GM12875 (cell line): Measurements from ENCODE around the gene ITPKA.

ENCODE experiments used
- H3K4me3 ChIP-seq: one replicate; pipeline ENCODE4 v1.5.1; 2011; ENCODE audit warnings: low read depth, low read length, control low read depth
- CTCF ChIP-seq: IDR thresholded peaks from 2 replicates; pipeline ENCODE4 v1.5.1; 2011; ENCODE audit warnings: low read depth, mild to moderate bottlenecking, control low read depth, inconsistent platforms, low read length, moderate library complexity, borderline replicate concordance; ENCODE audit not compliant: insufficient read depth

The ITPKA gene

GRCh38 chr15:41495736-41496599 is 2.3 kb downstream of the ITPKA start:
- peak overlapping the region; percentile 12 for H3K4me3 ChIP-seq

GRCh38 chr15:41498657-41499056 is 5.0 kb downstream of the ITPKA start:
- no peak for TF ChIP-seq CTCF
- H3K4me3 ChIP-seq, result no peak overlapping the region

More at GRCh38 chr15:41495736-41496599, 2.3 kb downstream of the ITPKA start:
- no peak for TF ChIP-seq CTCF

GRCh38 chr15:41499109-41499851 is 5.6 kb downstream of the ITPKA start:
- no peak for TF ChIP-seq CTCF
- H3K4me3 ChIP-seq, result no peak overlapping the region

GRCh38 chr15:41501191-41501917 is 7.7 kb downstream of the ITPKA start:
- no peak for TF ChIP-seq CTCF
- H3K4me3 ChIP-seq, result peak overlapping the region; percentile 2

- H3K4me3 ChIP-seq, result peak overlapping the region; percentile 11
- TF ChIP-seq CTCF, result no peak
Measured at GRCh38 chr15:41501931-41502794, 8.5 kb downstream of the ITPKA start.
